ENCODE data around the gene YY1. TPM values are rescaled to one million over a fixed set of nuclear protein-coding genes. Genes with fewer than 3 reads are reported as not detected.

The YY1 gene
- total RNA-seq, 1 donor from 2014 or later, result 70.0 TPM

DNA sequence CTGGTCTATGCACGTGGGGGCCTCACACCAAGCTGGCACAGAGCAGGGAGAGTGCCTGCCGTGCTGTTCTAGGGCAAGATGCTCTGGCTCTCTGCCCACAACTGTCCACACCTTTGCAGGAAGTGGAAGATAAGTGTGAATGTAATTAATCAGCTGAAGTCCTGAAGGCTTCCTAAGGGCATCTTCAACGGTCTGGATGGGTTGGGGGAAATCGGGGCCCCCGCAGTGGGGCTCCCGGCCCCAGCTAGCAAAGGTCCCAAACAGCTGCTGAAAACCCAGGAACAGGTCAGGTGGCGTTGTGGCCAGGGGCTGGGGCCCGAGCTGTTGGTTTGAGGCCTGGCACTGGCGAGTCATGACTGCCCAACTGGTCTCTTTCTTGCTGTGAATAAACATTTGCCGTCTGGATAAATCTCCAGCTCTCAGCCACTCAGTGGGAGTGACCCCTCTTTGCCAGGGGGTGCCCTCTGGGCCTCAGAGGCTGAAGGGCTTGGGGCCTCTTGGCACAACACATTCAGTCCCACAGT, 74.0 kb downstream of the YY1 start:
- Mint-ChIP-seq H3K9me3 (ENCODE audit: low read depth) (no peaks in the 10 kb centered on the region), H3K27me3 (ENCODE audit: low read depth) (no peaks in the 10 kb centered on the region), H3K4me3 (ENCODE audit: unreplicated experiment) (no peak overlapping the region), H3K4me1 (ENCODE audit: low read depth) (peaks cover 20% of the 10 kb centered on the region), H3K27ac (ENCODE audit: unreplicated experiment) (no peak overlapping the region), H3K36me3 (ENCODE audit: low read depth) (no peaks in the 10 kb centered on the region)
- TF ChIP-seq, protein P1, sequence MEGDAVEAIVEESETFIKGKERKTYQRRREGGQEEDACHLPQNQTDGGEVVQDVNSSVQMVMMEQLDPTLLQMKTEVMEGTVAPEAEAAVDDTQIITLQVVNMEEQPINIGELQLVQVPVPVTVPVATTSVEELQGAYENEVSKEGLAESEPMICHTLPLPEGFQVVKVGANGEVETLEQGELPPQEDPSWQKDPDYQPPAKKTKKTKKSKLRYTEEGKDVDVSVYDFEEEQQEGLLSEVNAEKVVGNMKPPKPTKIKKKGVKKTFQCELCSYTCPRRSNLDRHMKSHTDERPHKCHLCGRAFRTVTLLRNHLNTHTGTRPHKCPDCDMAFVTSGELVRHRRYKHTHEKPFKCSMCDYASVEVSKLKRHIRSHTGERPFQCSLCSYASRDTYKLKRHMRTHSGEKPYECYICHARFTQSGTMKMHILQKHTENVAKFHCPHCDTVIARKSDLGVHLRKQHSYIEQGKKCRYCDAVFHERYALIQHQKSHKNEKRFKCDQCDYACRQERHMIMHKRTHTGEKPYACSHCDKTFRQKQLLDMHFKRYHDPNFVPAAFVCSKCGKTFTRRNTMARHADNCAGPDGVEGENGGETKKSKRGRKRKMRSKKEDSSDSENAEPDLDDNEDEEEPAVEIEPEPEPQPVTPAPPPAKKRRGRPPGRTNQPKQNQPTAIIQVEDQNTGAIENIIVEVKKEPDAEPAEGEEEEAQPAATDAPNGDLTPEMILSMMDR (IDR thresholded peaks at IDR 0.05), result no peak
- no peak for DNase-seq (ENCODE audit: low spot score)

DNA sequence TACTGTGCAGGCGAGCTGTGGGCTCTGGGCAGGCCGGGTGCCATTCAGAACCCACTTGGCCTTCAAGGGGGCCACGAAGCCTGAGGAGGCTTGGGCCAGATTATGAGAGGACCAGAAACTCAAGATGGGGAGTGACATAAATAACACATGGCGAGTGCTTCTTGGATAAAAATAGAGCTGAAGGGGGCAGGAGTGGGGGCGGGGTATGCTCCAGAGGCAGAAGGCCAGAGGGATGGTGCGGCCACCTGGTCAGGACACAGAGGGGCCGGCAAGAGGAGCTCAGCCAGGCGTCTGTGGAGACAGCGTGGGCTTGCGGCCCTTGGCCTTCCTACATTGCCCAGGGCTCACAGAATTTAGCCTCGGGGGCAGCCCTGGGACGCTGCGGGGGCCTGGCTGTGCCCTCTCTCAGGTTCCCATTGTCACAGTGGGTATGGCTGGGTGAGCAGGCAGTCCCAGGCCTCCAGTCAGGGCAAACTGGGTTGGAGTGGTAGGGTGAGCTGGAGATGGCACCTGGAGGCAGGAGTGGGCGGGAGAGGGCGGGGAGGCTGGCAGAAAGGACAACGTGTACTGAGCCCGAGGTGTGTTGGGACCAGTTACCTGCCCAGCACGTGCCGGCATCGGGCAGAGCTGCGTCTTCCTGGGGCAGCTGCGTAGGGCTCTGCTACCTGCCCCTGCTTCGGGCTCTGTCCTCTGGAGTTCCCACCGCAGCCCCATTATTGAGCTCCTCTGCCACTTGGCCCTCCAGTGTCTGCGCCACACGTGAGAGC, 74.7 kb downstream of the YY1 start:
- peaks cover 14% of the 10 kb centered on the region for H3K4me1 Mint-ChIP-seq (ENCODE audit: low read depth)
- TF ChIP-seq, protein P1 (IDR thresholded peaks at IDR 0.05), result no peak
- no peaks in the 10 kb centered on the region for H3K9me3 Mint-ChIP-seq (ENCODE audit: low read depth)
- no peak for DNase-seq (ENCODE audit: low spot score)
- no peak overlapping the region for H3K27ac Mint-ChIP-seq (ENCODE audit: unreplicated experiment)
- H3K36me3 Mint-ChIP-seq (ENCODE audit: low read depth), result no peaks in the 10 kb centered on the region
- H3K4me3 Mint-ChIP-seq (ENCODE audit: unreplicated experiment), result no peak overlapping the region
- H3K27me3 Mint-ChIP-seq (ENCODE audit: low read depth), result no peaks in the 10 kb centered on the region

DNA sequence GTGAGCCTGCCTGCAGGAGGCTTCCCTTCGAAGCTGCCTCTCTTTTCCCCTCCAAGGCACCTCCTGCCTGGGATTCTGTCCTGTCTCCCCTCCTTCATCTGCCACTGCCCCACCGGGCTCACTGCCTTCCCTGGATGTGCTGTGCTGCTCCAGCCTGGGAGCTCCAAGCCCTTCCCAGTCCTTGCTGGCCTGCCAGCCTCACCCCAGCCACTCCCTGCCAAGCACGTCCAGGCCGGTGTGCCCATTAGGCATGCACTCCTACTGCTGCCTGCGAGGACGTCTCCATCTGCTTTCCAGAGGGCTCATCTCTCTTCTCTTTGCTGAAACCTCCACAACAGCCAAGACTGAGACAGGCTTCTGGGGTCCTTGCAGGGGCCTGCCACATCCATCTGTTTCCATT, 75.8 kb downstream of the YY1 start:
- Mint-ChIP-seq H3K27ac (ENCODE audit: unreplicated experiment) (no peak overlapping the region), H3K9me3 (ENCODE audit: low read depth) (no peaks in the 10 kb centered on the region), H3K36me3 (ENCODE audit: low read depth) (no peaks in the 10 kb centered on the region), H3K27me3 (ENCODE audit: low read depth) (no peaks in the 10 kb centered on the region), H3K4me1 (ENCODE audit: low read depth) (peaks cover 8% of the 10 kb centered on the region), H3K4me3 (ENCODE audit: unreplicated experiment) (no peak overlapping the region)
- TF ChIP-seq, protein P1 (IDR thresholded peaks at IDR 0.05), result no peak
- no peak for DNase-seq (ENCODE audit: low spot score)

DNA sequence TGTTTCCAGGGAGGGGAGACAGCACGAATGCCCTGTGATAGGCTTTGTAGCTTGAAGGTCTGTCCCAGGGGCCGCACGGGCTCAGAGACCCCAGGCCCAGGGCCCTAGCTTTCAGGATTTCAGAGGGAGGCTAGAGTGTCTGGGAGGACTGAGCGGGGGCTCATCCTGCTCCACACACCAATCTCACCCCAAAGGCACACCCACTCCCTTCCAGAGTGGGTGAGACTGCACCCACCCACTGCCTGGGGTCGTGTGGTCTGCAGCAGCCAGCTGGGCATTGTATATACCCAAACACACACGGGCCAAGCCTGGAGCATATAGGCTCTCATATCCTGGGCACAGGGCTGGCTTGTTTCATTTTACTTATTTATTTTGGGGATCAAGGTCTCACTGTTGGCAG, 78.4 kb downstream of the YY1 start:
- DNase-seq (ENCODE audit: low spot score), result no peak
- Mint-ChIP-seq H3K9me3 (ENCODE audit: low read depth) (no peaks in the 10 kb centered on the region), H3K4me1 (ENCODE audit: low read depth) (peaks cover 8% of the 10 kb centered on the region), H3K27me3 (ENCODE audit: low read depth) (no peaks in the 10 kb centered on the region), H3K36me3 (ENCODE audit: low read depth) (no peaks in the 10 kb centered on the region), H3K4me3 (ENCODE audit: unreplicated experiment) (no peak overlapping the region), H3K27ac (ENCODE audit: unreplicated experiment) (no peak overlapping the region)
- TF ChIP-seq, protein P1 (IDR thresholded peaks at IDR 0.05), result no peak

DNA sequence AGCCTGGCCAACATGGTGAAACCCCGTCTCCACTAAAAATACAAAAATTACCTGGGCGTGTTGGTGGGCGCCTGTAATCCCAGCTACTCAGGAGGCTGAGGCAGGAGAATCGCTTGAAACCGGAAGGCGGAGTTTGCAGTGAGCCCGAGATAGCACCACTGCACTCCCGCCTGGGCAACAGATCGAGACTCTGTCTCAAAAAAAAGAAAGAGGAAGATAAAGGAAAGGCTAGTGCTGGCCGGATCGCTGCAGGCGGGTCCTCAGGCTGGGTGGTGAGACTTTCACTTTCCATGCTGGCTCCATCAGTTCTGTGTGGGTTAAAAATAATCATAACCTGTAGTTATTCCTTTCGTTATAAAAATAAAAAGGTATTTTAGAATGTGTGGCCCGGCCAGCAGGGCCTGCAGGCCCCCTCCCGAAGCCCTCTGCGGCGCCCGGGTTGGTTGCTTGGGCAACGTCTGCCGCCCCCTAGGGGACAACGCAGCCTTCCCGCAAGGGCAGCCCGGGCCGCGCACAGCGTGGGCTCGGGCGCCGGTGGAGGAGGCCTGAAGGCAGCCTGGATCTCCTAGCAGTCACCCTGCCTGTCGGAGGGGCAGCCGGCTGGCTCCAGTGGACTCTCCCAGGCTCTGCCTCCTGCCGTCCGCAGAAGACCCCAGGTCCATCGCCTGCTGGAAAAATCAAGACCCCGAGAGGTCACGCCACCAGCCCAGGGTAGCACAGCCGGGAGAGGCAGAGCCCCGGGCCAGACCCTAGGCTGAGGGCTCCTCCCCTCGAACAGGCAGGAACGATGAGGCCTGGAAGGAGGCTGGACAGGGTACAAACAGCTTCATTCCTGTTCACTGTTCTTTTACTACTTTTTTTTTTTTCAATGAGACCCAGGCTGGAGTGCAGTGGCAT, 79.2 kb downstream of the YY1 start:
- no peak overlapping the region for H3K4me3 Mint-ChIP-seq (ENCODE audit: unreplicated experiment)
- H3K9me3 Mint-ChIP-seq (ENCODE audit: low read depth), result no peaks in the 10 kb centered on the region
- DNase-seq (ENCODE audit: low spot score), result no peak
- no peaks in the 10 kb centered on the region for H3K27me3 Mint-ChIP-seq (ENCODE audit: low read depth)
- peaks cover 5% of the 10 kb centered on the region for H3K4me1 Mint-ChIP-seq (ENCODE audit: low read depth)
- TF ChIP-seq, protein P1 (IDR thresholded peaks at IDR 0.05), result peak; percentile 83
- no peak overlapping the region for H3K27ac Mint-ChIP-seq (ENCODE audit: unreplicated experiment)
- no peaks in the 10 kb centered on the region for H3K36me3 Mint-ChIP-seq (ENCODE audit: low read depth)

Data from chondrocyte (in vitro differentiated cells).